ENCODE results near the gene RAB29.
A peak's percentile ranks its signal among the peaks of the same experiment; 100 is the strongest.

DNA sequence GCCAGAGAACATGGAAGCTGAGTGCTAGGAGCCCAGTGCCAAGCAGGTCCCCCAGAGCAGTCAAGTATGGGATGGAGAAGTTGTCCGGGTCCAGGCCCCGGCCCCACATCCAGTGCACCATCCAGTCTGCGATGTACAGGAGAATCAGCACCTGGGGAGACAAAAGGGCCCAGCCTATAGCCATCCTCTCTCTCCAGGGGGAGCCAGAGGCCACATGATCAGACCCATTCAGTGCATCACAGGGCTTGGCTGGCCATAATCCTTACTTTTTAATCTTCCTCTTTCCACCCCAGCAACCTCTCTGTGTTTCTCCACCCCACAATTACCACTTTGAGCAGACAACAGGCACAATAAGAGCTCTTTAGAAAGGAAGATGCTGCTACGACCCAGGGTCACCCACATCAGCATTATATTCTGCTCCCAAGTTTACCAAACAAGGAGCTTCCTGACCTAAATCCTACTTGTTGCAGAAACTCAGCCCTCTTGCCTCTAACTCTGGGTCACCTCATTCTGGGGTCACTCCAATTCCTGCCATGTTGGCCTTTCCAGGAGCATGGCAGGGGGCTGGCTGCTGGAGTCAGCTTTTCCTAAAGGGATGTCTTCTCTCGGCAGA, 16.4 kb upstream of the RAB29 start:
- TF ChIP-seq EP300 (IDR thresholded peaks at IDR 0.05): no peak
- TF ChIP-seq, protein P1, sequence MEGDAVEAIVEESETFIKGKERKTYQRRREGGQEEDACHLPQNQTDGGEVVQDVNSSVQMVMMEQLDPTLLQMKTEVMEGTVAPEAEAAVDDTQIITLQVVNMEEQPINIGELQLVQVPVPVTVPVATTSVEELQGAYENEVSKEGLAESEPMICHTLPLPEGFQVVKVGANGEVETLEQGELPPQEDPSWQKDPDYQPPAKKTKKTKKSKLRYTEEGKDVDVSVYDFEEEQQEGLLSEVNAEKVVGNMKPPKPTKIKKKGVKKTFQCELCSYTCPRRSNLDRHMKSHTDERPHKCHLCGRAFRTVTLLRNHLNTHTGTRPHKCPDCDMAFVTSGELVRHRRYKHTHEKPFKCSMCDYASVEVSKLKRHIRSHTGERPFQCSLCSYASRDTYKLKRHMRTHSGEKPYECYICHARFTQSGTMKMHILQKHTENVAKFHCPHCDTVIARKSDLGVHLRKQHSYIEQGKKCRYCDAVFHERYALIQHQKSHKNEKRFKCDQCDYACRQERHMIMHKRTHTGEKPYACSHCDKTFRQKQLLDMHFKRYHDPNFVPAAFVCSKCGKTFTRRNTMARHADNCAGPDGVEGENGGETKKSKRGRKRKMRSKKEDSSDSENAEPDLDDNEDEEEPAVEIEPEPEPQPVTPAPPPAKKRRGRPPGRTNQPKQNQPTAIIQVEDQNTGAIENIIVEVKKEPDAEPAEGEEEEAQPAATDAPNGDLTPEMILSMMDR (IDR thresholded peaks at IDR 0.05): peak in 3 of 4 experiments; percentile 79 to 86 (median 79)

All from gastroesophageal sphincter (tissue), 3 donors.